Esophagus squamous epithelium (tissue), 4 donors: ENCODE measurements around the gene OR10G3.

Source experiments
- POLR2A ChIP-seq, 4 donors: fragments of 450-650 bp; IDR thresholded peaks; one replicate each; pipeline ENCODE4 v1.6.1; 2017; ENCODE audit warnings: antibody characterized with exemption in 4 of 4, mild to moderate bottlenecking in 4 of 4, moderate library complexity in 3 of 4
- TF ChIP-seq, protein P1 (sequence below), 6 experiments: fragments of 450-650 bp in 4 of 6; fragments of 200-600 bp in 2 of 6; sonication (generic) in 2 of 6; IDR thresholded peaks; one replicate each; pipeline ENCODE4 v1.5.1; 2016 to 2019; ENCODE audit warnings: antibody characterized with exemption in 6 of 6, mild to moderate bottlenecking in 4 of 6, moderate library complexity in 4 of 6

DNA sequence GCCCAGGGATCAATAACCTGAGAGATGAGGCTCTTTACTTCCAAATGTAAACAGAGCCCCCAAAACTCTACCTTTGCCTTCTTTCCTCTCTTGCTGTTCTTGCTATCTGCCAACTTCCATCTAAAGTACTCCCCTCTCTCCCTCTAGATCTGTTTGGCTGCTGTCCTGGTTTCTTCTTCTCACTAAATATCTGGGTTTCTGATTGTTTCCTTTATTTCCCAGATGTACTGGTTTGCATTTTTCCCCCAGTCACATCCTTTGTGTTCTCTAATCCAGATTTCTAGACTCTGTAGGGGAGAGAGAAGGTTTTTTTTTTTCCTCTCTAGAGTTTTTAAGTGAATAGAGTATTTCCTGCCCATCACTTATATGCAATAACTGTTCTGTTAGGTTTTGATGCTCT lies 46.6 kb downstream of the OR10G3 start:
- TF ChIP-seq, protein P1, sequence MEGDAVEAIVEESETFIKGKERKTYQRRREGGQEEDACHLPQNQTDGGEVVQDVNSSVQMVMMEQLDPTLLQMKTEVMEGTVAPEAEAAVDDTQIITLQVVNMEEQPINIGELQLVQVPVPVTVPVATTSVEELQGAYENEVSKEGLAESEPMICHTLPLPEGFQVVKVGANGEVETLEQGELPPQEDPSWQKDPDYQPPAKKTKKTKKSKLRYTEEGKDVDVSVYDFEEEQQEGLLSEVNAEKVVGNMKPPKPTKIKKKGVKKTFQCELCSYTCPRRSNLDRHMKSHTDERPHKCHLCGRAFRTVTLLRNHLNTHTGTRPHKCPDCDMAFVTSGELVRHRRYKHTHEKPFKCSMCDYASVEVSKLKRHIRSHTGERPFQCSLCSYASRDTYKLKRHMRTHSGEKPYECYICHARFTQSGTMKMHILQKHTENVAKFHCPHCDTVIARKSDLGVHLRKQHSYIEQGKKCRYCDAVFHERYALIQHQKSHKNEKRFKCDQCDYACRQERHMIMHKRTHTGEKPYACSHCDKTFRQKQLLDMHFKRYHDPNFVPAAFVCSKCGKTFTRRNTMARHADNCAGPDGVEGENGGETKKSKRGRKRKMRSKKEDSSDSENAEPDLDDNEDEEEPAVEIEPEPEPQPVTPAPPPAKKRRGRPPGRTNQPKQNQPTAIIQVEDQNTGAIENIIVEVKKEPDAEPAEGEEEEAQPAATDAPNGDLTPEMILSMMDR (IDR thresholded peaks at IDR 0.05): no peak
- no peak for TF ChIP-seq POLR2A (IDR thresholded peaks at IDR 0.05)
